ENCODE results near the gene UROC1.

The UROC1 gene

DNA sequence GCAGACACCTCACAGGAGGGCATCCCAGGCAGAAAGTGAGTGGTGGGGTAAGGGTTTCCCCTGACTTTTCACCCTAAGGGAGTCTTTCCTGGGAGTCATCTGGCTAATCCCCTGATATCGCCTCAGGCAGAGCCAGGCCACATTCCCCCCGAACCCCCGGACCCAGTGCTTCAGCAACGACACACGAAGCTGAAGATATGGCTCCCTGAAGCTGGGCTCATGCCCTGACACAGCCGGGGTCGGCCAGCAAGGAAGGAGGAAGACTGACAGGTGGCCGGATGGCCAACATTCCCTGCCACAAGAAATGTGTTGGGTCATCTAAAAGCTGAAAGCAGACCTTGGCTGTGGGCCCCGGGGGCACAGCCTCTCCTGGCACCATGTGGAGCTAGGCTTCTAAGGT lies 20.7 kb upstream of the UROC1 start:
- Histone ChIP-seq H3K9me3 (ENCODE audit: insufficient read depth, low read depth, low read length) (no peaks in the 10 kb centered on the region), H3F3A (ENCODE audit: low read depth) (peaks cover 6% of the 10 kb centered on the region; the same call in 1 of the 2 replicates), H3K9me2 (replicated peaks; ENCODE audit: low read depth, low read length) (no peaks in the 10 kb centered on the region), H3K9ac (ENCODE audit: low read depth, low read length, poor library complexity, severe bottlenecking) (peak overlapping the region; percentile 21), H4K20me1 (ENCODE audit: insufficient read depth, low read length, poor library complexity, severe bottlenecking) (no peaks in the 10 kb centered on the region), H3K4me1 (ENCODE audit: insufficient read depth, low read length, poor library complexity, severe bottlenecking) (peaks cover 44% of the 10 kb centered on the region), H2AFZ (ENCODE audit: low read length) (no peak overlapping the region), H3K79me2 (ENCODE audit: insufficient read depth, low read length) (no peaks in the 10 kb centered on the region), H3K4me3 (ENCODE audit: low read length, poor library complexity, severe bottlenecking) (no peak overlapping the region), H3K36me3 (ENCODE audit: insufficient read depth, low read length) (no peaks in the 10 kb centered on the region), H3K27me3 (ENCODE audit: insufficient read depth, low read length, poor library complexity, severe bottlenecking) (no peaks in the 10 kb centered on the region), H3K4me2 (ENCODE audit: low read depth, low read length, poor library complexity, severe bottlenecking) (no peak overlapping the region)
- no peak for TF ChIP-seq EZH2phosphoT487 (IDR thresholded peaks at IDR 0.05; ENCODE audit: borderline replicate concordance)
- TF ChIP-seq, protein P1, sequence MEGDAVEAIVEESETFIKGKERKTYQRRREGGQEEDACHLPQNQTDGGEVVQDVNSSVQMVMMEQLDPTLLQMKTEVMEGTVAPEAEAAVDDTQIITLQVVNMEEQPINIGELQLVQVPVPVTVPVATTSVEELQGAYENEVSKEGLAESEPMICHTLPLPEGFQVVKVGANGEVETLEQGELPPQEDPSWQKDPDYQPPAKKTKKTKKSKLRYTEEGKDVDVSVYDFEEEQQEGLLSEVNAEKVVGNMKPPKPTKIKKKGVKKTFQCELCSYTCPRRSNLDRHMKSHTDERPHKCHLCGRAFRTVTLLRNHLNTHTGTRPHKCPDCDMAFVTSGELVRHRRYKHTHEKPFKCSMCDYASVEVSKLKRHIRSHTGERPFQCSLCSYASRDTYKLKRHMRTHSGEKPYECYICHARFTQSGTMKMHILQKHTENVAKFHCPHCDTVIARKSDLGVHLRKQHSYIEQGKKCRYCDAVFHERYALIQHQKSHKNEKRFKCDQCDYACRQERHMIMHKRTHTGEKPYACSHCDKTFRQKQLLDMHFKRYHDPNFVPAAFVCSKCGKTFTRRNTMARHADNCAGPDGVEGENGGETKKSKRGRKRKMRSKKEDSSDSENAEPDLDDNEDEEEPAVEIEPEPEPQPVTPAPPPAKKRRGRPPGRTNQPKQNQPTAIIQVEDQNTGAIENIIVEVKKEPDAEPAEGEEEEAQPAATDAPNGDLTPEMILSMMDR (conservative IDR thresholded peaks at IDR 0.05; ENCODE audit: low read length), result no peak

DNA sequence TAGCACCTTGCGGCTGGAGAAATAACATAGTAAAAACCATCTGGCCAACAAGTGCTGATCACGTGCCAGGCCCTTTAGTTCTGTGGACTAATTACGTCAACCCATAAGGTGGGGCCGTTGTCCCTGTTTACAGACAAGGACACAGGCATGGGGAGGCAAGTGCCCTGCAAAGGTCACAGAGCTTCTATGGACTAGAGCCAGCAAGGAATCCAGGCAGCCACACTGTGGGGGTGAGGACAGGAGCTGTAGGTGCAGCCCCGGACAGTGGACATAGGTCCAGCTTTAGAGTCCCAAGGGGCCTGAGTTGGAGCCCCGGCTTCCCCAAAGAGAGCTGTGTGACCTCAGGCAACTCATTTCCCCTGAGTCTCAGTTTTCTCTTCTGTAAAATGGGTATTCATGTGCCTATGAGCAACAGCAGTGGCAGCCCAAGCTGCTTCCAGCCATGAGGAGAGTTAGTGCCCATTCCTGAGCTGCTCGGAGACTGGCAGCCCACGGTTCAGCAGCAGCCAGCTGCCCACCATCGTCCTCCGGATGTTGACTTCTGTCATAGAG lies 20.2 kb upstream of the UROC1 start:
- Histone ChIP-seq H2AFZ (ENCODE audit: low read length) (no peak overlapping the region), H3F3A (ENCODE audit: low read depth) (peaks cover 6% of the 10 kb centered on the region; the same call in 1 of the 2 replicates), H3K9me2 (replicated peaks; ENCODE audit: low read depth, low read length) (no peaks in the 10 kb centered on the region), H3K4me1 (ENCODE audit: insufficient read depth, low read length, poor library complexity, severe bottlenecking) (peaks cover 42% of the 10 kb centered on the region), H3K79me2 (ENCODE audit: insufficient read depth, low read length) (no peaks in the 10 kb centered on the region), H4K20me1 (ENCODE audit: insufficient read depth, low read length, poor library complexity, severe bottlenecking) (no peaks in the 10 kb centered on the region), H3K27me3 (ENCODE audit: insufficient read depth, low read length, poor library complexity, severe bottlenecking) (no peaks in the 10 kb centered on the region), H3K4me3 (ENCODE audit: low read length, poor library complexity, severe bottlenecking) (no peak overlapping the region), H3K9ac (ENCODE audit: low read depth, low read length, poor library complexity, severe bottlenecking) (peak overlapping the region; percentile 3), H3K36me3 (ENCODE audit: insufficient read depth, low read length) (no peaks in the 10 kb centered on the region), H3K9me3 (ENCODE audit: insufficient read depth, low read depth, low read length) (no peaks in the 10 kb centered on the region), H3K4me2 (ENCODE audit: low read depth, low read length, poor library complexity, severe bottlenecking) (no peak overlapping the region)
- TF ChIP-seq EZH2phosphoT487 (IDR thresholded peaks at IDR 0.05; ENCODE audit: borderline replicate concordance), result no peak
- TF ChIP-seq, protein P1 (conservative IDR thresholded peaks at IDR 0.05; ENCODE audit: low read length), result no peak

DNA sequence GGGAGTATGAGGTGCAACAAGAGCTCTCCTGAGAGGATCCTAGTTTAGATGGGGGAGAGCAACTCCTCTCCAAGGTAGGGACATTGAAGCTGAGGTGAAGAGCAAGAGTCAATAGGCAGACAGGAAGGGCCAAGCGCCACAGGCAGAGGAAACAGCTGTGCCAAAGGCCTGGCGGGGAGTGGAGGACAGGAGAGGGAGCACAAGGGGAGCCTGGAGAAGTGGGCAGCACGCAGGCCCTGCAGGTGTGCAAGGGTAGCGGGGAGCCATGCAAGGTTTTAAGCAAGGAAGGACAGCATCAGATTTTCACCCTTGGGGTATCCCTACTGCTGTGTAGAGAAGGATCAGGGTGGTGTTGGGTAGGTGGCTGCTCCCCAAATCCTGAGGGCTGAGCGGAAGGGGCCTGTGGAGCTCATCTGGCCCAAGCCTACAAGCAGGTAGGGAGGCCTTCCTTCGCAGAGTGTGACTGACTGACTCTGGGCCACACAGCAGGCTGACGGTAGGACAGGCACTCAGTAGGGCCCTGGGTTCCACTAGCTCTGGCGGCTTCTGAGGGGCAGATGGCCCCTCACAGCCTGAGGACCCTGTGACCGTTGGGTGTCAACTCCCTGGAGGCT lies 19.6 kb upstream of the UROC1 start:
- H3K4me3 ChIP-seq (ENCODE audit: low read length, poor library complexity, severe bottlenecking), result no peak overlapping the region
- no peaks in the 10 kb centered on the region for H3K27me3 ChIP-seq (ENCODE audit: insufficient read depth, low read length, poor library complexity, severe bottlenecking)
- no peaks in the 10 kb centered on the region for H3K36me3 ChIP-seq (ENCODE audit: insufficient read depth, low read length)
- TF ChIP-seq, protein P1 (conservative IDR thresholded peaks at IDR 0.05; ENCODE audit: low read length), result no peak
- TF ChIP-seq EZH2phosphoT487 (IDR thresholded peaks at IDR 0.05; ENCODE audit: borderline replicate concordance), result no peak
- no peaks in the 10 kb centered on the region for H3K9me3 ChIP-seq (ENCODE audit: insufficient read depth, low read depth, low read length)
- peak overlapping the region; percentile 3 for H3K9ac ChIP-seq (ENCODE audit: low read depth, low read length, poor library complexity, severe bottlenecking)
- H3K9me2 ChIP-seq (replicated peaks; ENCODE audit: low read depth, low read length), result no peaks in the 10 kb centered on the region
- H4K20me1 ChIP-seq (ENCODE audit: insufficient read depth, low read length, poor library complexity, severe bottlenecking), result no peaks in the 10 kb centered on the region
- peaks cover 6% of the 10 kb centered on the region; the same call in 1 of the 2 replicates for H3F3A ChIP-seq (ENCODE audit: low read depth)
- no peak overlapping the region for H2AFZ ChIP-seq (ENCODE audit: low read length)
- H3K4me2 ChIP-seq (ENCODE audit: low read depth, low read length, poor library complexity, severe bottlenecking), result peak overlapping the region; percentile 7
- peaks cover 47% of the 10 kb centered on the region for H3K4me1 ChIP-seq (ENCODE audit: insufficient read depth, low read length, poor library complexity, severe bottlenecking)
- H3K79me2 ChIP-seq (ENCODE audit: insufficient read depth, low read length), result no peaks in the 10 kb centered on the region

Measured in Loucy (cell line).